ENCODE measurements around the gene SLC39A13. TPM values are rescaled to one million over a fixed set of nuclear protein-coding genes. Genes with fewer than 3 reads are reported as not detected.

The SLC39A13 gene
- 10 to 100 TPM; 17.7 to 18.0 TPM for total RNA-seq

DNA sequence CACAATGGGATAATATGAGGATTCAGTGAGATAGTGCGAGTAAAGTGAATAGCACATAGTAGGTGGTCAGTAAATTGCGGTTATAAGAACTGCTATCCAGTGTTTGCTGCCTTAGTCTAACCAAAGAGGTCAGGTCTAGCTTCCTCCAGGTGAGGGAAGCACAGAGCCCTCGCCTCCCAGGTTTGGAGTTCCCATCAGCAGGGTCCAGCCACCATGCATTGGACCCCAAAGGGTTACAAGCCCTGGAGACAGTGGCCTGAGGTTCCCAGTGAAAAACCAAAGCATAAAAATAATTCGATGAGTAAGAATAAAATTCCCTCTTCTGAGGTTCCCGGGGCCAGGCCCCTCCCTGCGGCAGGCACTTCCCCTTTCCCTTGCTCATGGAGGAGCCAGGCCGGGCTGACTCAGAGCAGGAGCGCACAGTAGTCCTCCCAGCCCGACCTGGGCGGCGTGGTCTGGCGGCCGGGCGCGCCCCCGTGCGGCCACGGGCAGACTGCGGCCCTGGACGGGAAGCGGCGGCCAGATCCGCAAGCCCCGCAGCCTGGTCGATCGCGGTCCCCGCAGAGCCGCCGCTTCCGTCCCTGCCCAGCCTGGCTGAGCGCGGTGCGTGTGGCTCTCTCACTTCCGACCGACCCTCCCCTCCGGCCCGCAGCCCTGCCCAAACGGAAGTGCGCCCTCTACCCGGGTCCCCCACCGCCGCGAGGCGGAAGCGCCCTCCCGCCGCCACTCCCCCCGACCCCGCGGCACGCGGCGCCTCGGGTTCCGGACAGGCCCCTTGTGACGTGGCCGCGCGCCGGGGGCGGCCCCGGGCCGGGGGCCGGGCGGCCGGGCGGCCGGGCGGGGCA is at the start of gene SLC39A13:
SLC39A13 (plus strand) TSS at position 845 of the 845 bp plus-strand sequence. CDS start 1,505 bp downstream, outside the sequence.
- peak within 1 kb of the TSS; percentile 86 for H3K4me3 Mint-ChIP-seq
- peaks cover 17% of the 10 kb centered on the region for H3K4me1 Mint-ChIP-seq (ENCODE audit: low read depth)
- no peaks in the 10 kb centered on the region for H3K9me3 Mint-ChIP-seq
- peak within 1 kb of the TSS; percentile 95 for H3K27ac Mint-ChIP-seq
- intact Hi-C loops (cut with micrococcal nuclease) = loop anchor here (1.0 to 2.0 kb wide), 5 partner anchors 14 to 231 kb away; partner anchors contain the start of genes ARFGAP2 and PSMC3
- CTCF ChIA-PET = interaction anchor here (1.0 to 7.0 kb wide), 7 partner anchors 10 to 445 kb away, joined by 3 to 121 read pairs (median 3); partner anchors contain the start of gene PTPMT1
- H3K27me3 Mint-ChIP-seq = no peaks in the 10 kb centered on the region
- no peaks in the 10 kb centered on the region for H3K36me3 Mint-ChIP-seq
- POLR2A ChIA-PET = interaction anchor here (0.5 to 2.4 kb wide), 4 partner anchors 18 to 193 kb away, joined by 3 to 9 read pairs (median 6); partner anchors contain the start of genes ACP2, DDB2 and PSMC3
- DNase-seq = peak; percentile 95

- DNase-seq = no peak
- Mint-ChIP-seq H3K9me3 (no peaks in the 10 kb centered on the region), H3K36me3 (no peaks in the 10 kb centered on the region), H3K4me3 (no peak overlapping the region), H3K27ac (no peak overlapping the region), H3K27me3 (peaks cover 2% of the 10 kb centered on the region), H3K4me1 (ENCODE audit: low read depth) (peaks cover 10% of the 10 kb centered on the region)
- CTCF ChIA-PET = no interaction called here
- POLR2A ChIA-PET = no interaction called here
- intact Hi-C loops (cut with micrococcal nuclease) = loop anchor here (5.0 kb wide), 1 partner anchor 181 kb away; the partner anchor contains the start of gene ARFGAP2
Observed at GRCh38 chr11:47358731-47359051, 49.7 kb upstream of the SLC39A13 start.

DNA sequence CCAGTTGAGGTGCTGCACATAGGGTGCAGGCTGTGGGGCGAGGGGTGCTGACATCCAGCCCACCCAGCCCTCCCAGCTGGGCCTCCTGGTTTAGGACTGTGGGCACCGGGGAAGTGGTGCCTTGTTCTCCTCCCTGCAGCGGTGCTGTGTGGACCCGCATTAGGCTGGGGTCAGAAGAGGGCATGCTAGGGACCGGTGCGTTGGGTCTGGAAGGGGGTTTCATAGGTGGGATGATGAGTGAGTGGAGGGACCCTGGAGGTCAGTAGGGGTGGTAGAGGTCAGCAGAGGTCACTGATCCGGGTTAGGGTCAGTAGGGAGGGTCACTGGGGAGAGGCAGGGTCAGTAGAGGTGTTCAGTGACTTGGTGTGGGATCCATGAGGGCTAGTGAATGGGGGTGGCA is 49.2 kb upstream of the SLC39A13 start:
- DNase-seq = no peak
- H3K9me3 Mint-ChIP-seq = no peaks in the 10 kb centered on the region
- POLR2A ChIA-PET = interaction anchor here (0.6 kb wide), 1 partner anchor 38 kb away, joined by 3 read pairs; no protein-coding TSS in a partner anchor
- H3K36me3 Mint-ChIP-seq = no peaks in the 10 kb centered on the region
- H3K4me3 Mint-ChIP-seq = no peak overlapping the region
- H3K27ac Mint-ChIP-seq = no peak overlapping the region
- H3K4me1 Mint-ChIP-seq (ENCODE audit: low read depth) = peaks cover 10% of the 10 kb centered on the region
- H3K27me3 Mint-ChIP-seq = peaks cover 2% of the 10 kb centered on the region
- CTCF ChIA-PET = interaction anchor here (0.9 kb wide), 1 partner anchor 53 kb away, joined by 3 read pairs; no protein-coding TSS in a partner anchor
- intact Hi-C loops (cut with micrococcal nuclease) = loop anchor here (5.0 kb wide), 1 partner anchor 182 kb away; the partner anchor contains the start of gene ARFGAP2

- Mint-ChIP-seq H3K4me3 (no peak overlapping the region), H3K4me1 (ENCODE audit: low read depth) (peaks cover 10% of the 10 kb centered on the region), H3K27ac (no peak overlapping the region), H3K27me3 (peaks cover 4% of the 10 kb centered on the region), H3K36me3 (no peaks in the 10 kb centered on the region), H3K9me3 (no peaks in the 10 kb centered on the region)
- DNase-seq = no peak
- ChIA-PET POLR2A (interaction anchor here (0.6 kb wide), 1 partner anchor 38 kb away, joined by 3 read pairs; no protein-coding TSS in a partner anchor), CTCF (interaction anchor here (0.9 kb wide), 1 partner anchor 53 kb away, joined by 3 read pairs; no protein-coding TSS in a partner anchor)
- intact Hi-C loops (cut with micrococcal nuclease) = loop anchor here (5.0 kb wide), 1 partner anchor 182 kb away; the partner anchor contains the start of gene ARFGAP2
Observed at GRCh38 chr11:47359586-47359985, 48.8 kb upstream of the SLC39A13 start.

DNA sequence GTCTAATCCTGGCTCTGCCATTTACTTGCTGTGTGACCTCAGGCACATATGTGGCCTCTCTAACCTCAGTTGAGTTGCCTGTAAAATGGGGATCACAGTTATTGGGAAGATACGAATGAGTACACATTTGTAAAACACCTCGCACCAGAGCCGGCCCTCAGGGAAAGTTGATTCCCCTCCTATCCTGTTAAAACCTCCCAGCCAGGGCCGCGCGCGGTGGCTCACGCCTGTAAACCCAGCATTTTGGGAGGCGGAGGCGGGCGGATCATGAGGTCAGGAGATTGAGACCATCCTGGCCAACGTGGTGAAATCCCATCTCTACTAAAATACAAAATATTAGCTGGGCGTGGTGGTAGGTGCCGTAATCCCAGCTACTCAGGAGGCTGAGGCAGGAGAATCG is 48.0 kb upstream of the SLC39A13 start:
- ChIA-PET CTCF (interaction anchor here (1.5 to 1.6 kb wide), 2 partner anchors 13 to 52 kb away, joined by 5 to 9 read pairs; no protein-coding TSS in a partner anchor), POLR2A (interaction anchor here (0.5 kb wide), 1 partner anchor 173 kb away, joined by 3 read pairs; no protein-coding TSS in a partner anchor)
- Mint-ChIP-seq H3K4me3 (no peak overlapping the region), H3K4me1 (ENCODE audit: low read depth) (peaks cover 10% of the 10 kb centered on the region), H3K27me3 (peaks cover 4% of the 10 kb centered on the region), H3K9me3 (no peaks in the 10 kb centered on the region), H3K27ac (no peak overlapping the region), H3K36me3 (no peaks in the 10 kb centered on the region)
- DNase-seq = no peak
- intact Hi-C loops (cut with micrococcal nuclease) = no loop called here

DNA sequence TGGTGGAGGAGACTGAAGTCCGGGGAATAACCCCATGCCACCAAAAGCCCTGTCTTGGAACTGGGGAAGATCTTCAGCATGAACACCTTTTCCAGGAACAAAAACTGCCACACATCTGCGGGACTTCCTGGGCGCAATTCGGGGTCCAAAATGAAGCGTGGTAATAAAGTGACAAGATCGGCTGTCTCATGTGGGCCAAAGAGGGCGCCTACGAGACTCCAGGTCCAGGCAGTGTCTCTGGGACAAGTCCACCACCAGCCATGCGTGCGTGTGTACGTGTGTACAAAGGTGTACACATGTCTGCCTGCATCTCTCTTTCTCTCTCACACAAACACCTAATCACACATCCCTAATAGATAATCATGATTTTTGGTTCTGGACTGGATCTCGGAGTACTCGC is 47.0 kb upstream of the SLC39A13 start:
- no peaks in the 10 kb centered on the region for H3K9me3 Mint-ChIP-seq
- no peak overlapping the region for H3K27ac Mint-ChIP-seq

DNA sequence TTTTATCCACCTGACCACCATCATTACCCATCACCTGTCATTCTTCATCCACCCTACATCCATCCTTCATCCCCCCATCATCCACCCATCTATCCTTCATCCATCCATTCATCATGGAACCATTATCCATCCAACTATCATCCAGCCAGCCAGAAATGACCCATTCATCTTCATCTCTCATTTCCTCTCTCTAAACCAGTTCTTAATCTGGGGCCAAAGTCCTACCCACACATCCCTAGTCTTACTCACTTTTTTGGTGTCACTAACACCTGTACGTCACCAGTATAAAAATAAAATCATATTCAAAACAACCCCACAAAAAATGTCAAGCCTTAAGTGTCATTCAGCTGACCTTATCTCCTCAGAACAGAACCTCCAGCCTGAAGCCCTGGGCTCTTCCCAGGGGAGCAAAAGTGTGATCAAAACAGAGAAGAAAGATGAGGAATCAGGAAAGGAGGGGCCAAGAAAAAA is 42.3 kb upstream of the SLC39A13 start:
- ChIA-PET CTCF (no interaction called here), POLR2A (interaction anchor here (0.6 kb wide), 1 partner anchor 95 kb away, joined by 7 read pairs; no protein-coding TSS in a partner anchor)
- H3K27ac Mint-ChIP-seq = no peak overlapping the region
- no peaks in the 10 kb centered on the region for H3K9me3 Mint-ChIP-seq
- no peak for DNase-seq
- H3K4me1 Mint-ChIP-seq (ENCODE audit: low read depth) = peaks cover 20% of the 10 kb centered on the region
- H3K4me3 Mint-ChIP-seq = no peak overlapping the region
- intact Hi-C loops (cut with micrococcal nuclease) = no loop called here
- no peaks in the 10 kb centered on the region for H3K36me3 Mint-ChIP-seq
- peaks cover 5% of the 10 kb centered on the region for H3K27me3 Mint-ChIP-seq

More for the DNA sequence above, 47.0 kb upstream of the SLC39A13 start:
- Mint-ChIP-seq H3K27me3 (peaks cover 6% of the 10 kb centered on the region), H3K4me1 (ENCODE audit: low read depth) (peaks cover 15% of the 10 kb centered on the region), H3K36me3 (no peaks in the 10 kb centered on the region), H3K4me3 (no peak overlapping the region)
- intact Hi-C loops (cut with micrococcal nuclease) = no loop called here
- ChIA-PET POLR2A (no interaction called here), CTCF (interaction anchor here (1.5 to 1.6 kb wide), 2 partner anchors 12 to 51 kb away, joined by 5 to 9 read pairs; no protein-coding TSS in a partner anchor)
- DNase-seq = no peak

DNA sequence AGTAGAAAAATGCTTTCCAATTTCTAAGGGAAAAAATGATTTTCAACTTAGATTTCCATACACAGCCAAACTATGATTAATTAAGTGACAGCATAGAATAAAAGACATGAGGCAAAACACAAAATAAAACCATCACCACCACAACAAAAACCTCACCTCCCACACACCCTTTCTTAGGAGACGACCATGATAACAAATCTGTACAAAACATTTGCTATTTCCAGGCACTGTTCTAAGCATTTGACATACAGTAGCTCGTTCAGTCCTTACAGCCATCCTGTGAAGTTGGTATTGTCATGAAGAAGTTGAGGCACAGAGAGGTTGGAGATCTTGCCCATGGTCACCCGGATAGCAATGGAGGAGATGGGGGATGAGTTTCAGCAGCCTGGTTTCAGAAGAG is 38.7 kb upstream of the SLC39A13 start:
- H3K36me3 Mint-ChIP-seq = no peaks in the 10 kb centered on the region
- H3K4me3 Mint-ChIP-seq = peak overlapping the region; percentile 1
- intact Hi-C loops (cut with micrococcal nuclease) = no loop called here
- peak overlapping the region; percentile 49 for H3K27ac Mint-ChIP-seq
- POLR2A ChIA-PET = no interaction called here
- peaks cover 2% of the 10 kb centered on the region for H3K27me3 Mint-ChIP-seq
- DNase-seq = peak; percentile 46
- no peaks in the 10 kb centered on the region for H3K9me3 Mint-ChIP-seq
- CTCF ChIA-PET = interaction anchor here (0.6 to 5.2 kb wide), 2 partner anchors 23 to 40 kb away, joined by 3 to 121 read pairs; partner anchors contain the start of gene SLC39A13
- H3K4me1 Mint-ChIP-seq (ENCODE audit: low read depth) = peaks cover 27% of the 10 kb centered on the region

DNA sequence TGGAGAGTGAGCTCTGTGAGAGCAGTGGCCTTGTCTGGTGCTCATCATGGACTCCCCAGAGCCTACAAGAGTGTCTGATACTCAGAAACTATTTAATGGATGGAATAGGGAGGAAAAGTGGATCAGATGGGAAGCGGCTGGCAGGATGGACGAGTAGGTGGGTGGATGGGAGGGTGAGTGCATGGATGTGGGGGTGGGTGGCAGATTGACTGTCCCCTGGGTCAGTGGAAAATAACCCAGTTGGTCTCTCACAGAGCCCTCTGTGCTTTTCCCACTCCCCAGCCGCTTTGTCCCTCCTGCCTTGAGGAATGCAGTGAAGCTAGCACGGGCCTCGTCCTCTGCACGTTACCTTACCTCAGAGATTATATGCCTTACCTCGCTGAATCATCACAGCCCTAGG is 36.0 kb upstream of the SLC39A13 start:
- intact Hi-C loops (cut with micrococcal nuclease) = no loop called here
- POLR2A ChIA-PET = interaction anchor here (0.6 kb wide), 1 partner anchor 238 kb away, joined by 3 read pairs; no protein-coding TSS in a partner anchor
- H3K4me3 Mint-ChIP-seq = no peak overlapping the region
- no peaks in the 10 kb centered on the region for H3K9me3 Mint-ChIP-seq
- CTCF ChIA-PET = interaction anchor here (0.8 to 5.2 kb wide), 4 partner anchors 8 to 206 kb away, joined by 3 to 121 read pairs (median 23); partner anchors contain the start of genes KBTBD4, NDUFS3 and SLC39A13
- H3K36me3 Mint-ChIP-seq = no peaks in the 10 kb centered on the region
- no peak overlapping the region for H3K27ac Mint-ChIP-seq
- no peaks in the 10 kb centered on the region for H3K27me3 Mint-ChIP-seq
- H3K4me1 Mint-ChIP-seq (ENCODE audit: low read depth) = peaks cover 22% of the 10 kb centered on the region
- no peak for DNase-seq

DNA sequence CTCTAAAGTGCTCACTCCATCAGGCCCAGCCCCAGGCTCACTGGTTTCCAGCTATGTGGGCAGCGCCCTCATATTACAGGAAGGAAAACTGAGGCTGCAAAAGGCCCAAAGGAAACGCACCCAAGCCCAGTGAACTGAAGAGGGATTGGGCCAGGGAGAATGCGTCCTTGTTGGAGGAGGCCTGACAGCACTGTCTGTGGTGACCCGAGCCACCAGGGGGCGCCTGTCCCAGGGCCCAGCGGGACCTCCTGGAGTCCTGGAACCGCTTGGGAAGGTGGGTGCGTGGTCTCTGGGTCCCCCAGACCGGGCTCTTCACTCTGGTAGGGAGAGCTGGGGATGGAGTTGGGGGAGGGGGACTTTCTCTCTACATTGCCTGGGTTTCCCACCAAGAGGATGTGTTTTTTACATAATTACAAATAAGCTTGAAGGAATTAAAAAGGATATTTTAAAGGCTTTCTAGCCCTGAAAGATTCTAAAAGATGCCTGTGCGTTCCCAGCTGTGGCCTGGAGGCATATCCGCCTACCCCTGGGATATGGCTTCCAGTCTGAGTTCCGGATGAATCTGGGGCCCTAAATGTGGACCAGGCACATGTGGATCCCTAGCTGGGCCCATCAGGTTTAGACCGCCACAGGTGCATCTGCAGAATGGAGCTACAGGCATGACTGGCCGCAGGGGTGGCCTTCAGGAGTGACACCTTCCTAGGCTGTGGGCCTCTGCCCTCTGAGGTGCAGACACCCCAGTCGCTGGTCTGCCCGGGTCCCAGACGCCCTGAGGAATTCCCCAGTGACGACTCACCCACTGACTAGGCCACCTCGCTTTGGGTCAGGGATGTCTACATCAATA is 34.3 kb upstream of the SLC39A13 start:
- no peaks in the 10 kb centered on the region for H3K36me3 Mint-ChIP-seq
- ChIA-PET CTCF (interaction anchor here (0.5 to 5.2 kb wide), 43 partner anchors 11 to 1015 kb away, joined by 3 to 121 read pairs (median 4); partner anchors contain the start of genes PSMC3 and SLC39A13), POLR2A (interaction anchor here (1.4 kb wide), 1 partner anchor 35 kb away, joined by 4 read pairs; no protein-coding TSS in a partner anchor)
- H3K9me3 Mint-ChIP-seq = no peaks in the 10 kb centered on the region
- intact Hi-C loops (cut with micrococcal nuclease) = loop anchor here (1.0 to 2.0 kb wide), 3 partner anchors 34 to 479 kb away; partner anchors contain the start of gene SLC39A13
- peak overlapping the region; percentile 23 for H3K27ac Mint-ChIP-seq
- peak; percentile 88 for DNase-seq
- H3K4me1 Mint-ChIP-seq (ENCODE audit: low read depth) = peaks cover 18% of the 10 kb centered on the region
- no peak overlapping the region for H3K4me3 Mint-ChIP-seq
- no peaks in the 10 kb centered on the region for H3K27me3 Mint-ChIP-seq

GRCh38 chr11:47374720-47375019 is 33.7 kb upstream of the SLC39A13 start:
- H3K27ac Mint-ChIP-seq = no peak overlapping the region
- intact Hi-C loops (cut with micrococcal nuclease) = loop anchor here (1.0 to 2.0 kb wide), 3 partner anchors 34 to 478 kb away; partner anchors contain the start of gene SLC39A13
- CTCF ChIA-PET = interaction anchor here (0.5 to 5.2 kb wide), 37 partner anchors 11 to 1015 kb away, joined by 3 to 121 read pairs (median 4); partner anchors contain the start of genes PSMC3 and SLC39A13
- H3K27me3 Mint-ChIP-seq = no peaks in the 10 kb centered on the region
- H3K9me3 Mint-ChIP-seq = no peaks in the 10 kb centered on the region
- POLR2A ChIA-PET = interaction anchor here (1.4 kb wide), 1 partner anchor 35 kb away, joined by 4 read pairs; no protein-coding TSS in a partner anchor
- peaks cover 12% of the 10 kb centered on the region for H3K4me1 Mint-ChIP-seq (ENCODE audit: low read depth)
- no peak overlapping the region for H3K4me3 Mint-ChIP-seq
- DNase-seq = no peak
- no peaks in the 10 kb centered on the region for H3K36me3 Mint-ChIP-seq
